H1 (cell line): ENCODE measurements around the gene GPR137. TPM values are rescaled to one million over a fixed set of nuclear protein-coding genes. Genes with fewer than 3 reads are reported as not detected.

Experiments
- ATF3 ChIP-seq: IDR thresholded peaks from 2 replicates; pipeline ENCODE4 v1.6.1; 2011; ENCODE audit warnings: low read depth, mild to moderate bottlenecking, low read length; ENCODE audit not compliant: insufficient read depth
- CHD2 ChIP-seq: IDR thresholded peaks from 2 replicates; pipeline ENCODE4 v1.6.1; 2012; ENCODE audit warnings: low read length, improper control_type of control experiment
- KDM4A ChIP-seq: IDR thresholded peaks from one replicate; pipeline ENCODE4 v1.7.1; 2012; ENCODE audit warnings: low read depth, mild to moderate bottlenecking, moderate library complexity, low read length, inconsistent platforms; ENCODE audit not compliant: severe bottlenecking
- POLR2A ChIP-seq, 2 experiments: IDR thresholded peaks; 1 replicate in 1 of 2; 2 replicates in 1 of 2; pipeline ENCODE4 v1.6.1; 2011; ENCODE audit warnings: low read depth in 2 of 2, low read length in 2 of 2, mild to moderate bottlenecking in 2 of 2; ENCODE audit errors: control extremely low read depth in 1 of 2
- RFX5 ChIP-seq: IDR thresholded peaks from 2 replicates; pipeline ENCODE4 v1.6.1; 2011; ENCODE audit warnings: low read depth, low read length, improper control_type of control experiment, borderline replicate concordance
- SIRT6 ChIP-seq: IDR thresholded peaks from one replicate; pipeline ENCODE4 v1.7.1; 2012; ENCODE audit warnings: low read length, inconsistent platforms
- SIX5 ChIP-seq: IDR thresholded peaks from 2 replicates; pipeline ENCODE4 v1.6.1; 2011; ENCODE audit warnings: mild to moderate bottlenecking, low read depth, low read length
- polyA plus RNA-seq, 7 experiments: library from polyadenylated mRNA; depleted of rRNA in 3 of 7; stranded (reverse) in 5 of 7; unstranded in 2 of 7; fragments of >200 nt in 5 of 7; fragments of 200-250 nt in 2 of 7; gene quantifications; 1 replicate in 5 of 7; 2 replicates in 1 of 7; 4 replicates in 1 of 7; pipeline versions ENCODE4 v1.2.1 to v1.2.3, GENCODE V29; 2011 to 2013; ENCODE audit warnings: missing spikeins in 2 of 7, mixed read lengths in 2 of 7
- total RNA-seq: library from RNA; stranded (reverse); fragmentation: NEBNext Ultra II Directional; extraction: Animal tissue kit (Norgen Biotek cat#: 25700); gene quantifications from 2 replicates; pipeline ENCODE4 v1.2.1, GENCODE V29; 2021

GPR137 gene
- total and polyA plus RNA-seq, 2 of the 8 experiments (the other 6 are each of a cell fraction or from before 2014, with no cell fraction given) = 36.2 to 37.8 TPM

GRCh38 chr11:64289002-64289564 lies 3.4 kb downstream of the GPR137 start (continued):
- TF ChIP-seq KDM4A (no peak), POLR2A (IDR thresholded peaks at IDR 0.05; ENCODE audit: control extremely low read depth in 1 of 2, low read depth in 2 of 2, low read length in 2 of 2) (no peak), RFX5 (no peak), CHD2 (no peak), SIX5 (no peak), SIRT6 (no peak), ATF3 (no peak)
